Mononuclear cell (primary cell): ENCODE measurements around the gene SIGLEC5. TPM values are rescaled to one million over a fixed set of nuclear protein-coding genes. Genes with fewer than 3 reads are reported as not detected.

ENCODE experiments used
- H3K27me3 ChIP-seq: 2 replicates; pipeline ENCODE4 v1.6.0; 2011; ENCODE audit warnings: low read length, control low read depth; ENCODE audit not compliant: insufficient read depth
- H3K4me1 ChIP-seq: 2 replicates; pipeline ENCODE4 v1.5.1; 2011; ENCODE audit warnings: mild to moderate bottlenecking, low read length, control low read depth; ENCODE audit not compliant: insufficient read depth
- H3K4me3 ChIP-seq: 2 replicates; pipeline ENCODE4 v1.5.1; 2011; ENCODE audit warnings: mild to moderate bottlenecking, low read length, moderate library complexity
- H3K9me3 ChIP-seq: 2 replicates; pipeline ENCODE4 v1.5.1; 2011; ENCODE audit warnings: low read depth, mild to moderate bottlenecking, control low read depth, low read length
- total RNA-seq: library from RNA; depleted of rRNA; stranded (reverse); fragments of >200 nt; gene quantifications from one replicate; pipeline ENCODE4 v1.2.3, GENCODE V29; 2012

Gene SIGLEC5
- total RNA-seq, 1 donor, result not detected

GRCh38 chr19:51602189-51602854, 27.9 kb downstream of the SIGLEC5 start:
- Histone ChIP-seq H3K27me3 (peaks cover 13% of the 10 kb centered on the region), H3K9me3 (no peaks in the 10 kb centered on the region), H3K4me3 (no peak overlapping the region), H3K4me1 (peaks cover 24% of the 10 kb centered on the region)

GRCh38 chr19:51600940-51601580, 29.1 kb downstream of the SIGLEC5 start:
- Histone ChIP-seq H3K27me3 (peaks cover 13% of the 10 kb centered on the region), H3K4me3 (peak overlapping the region; percentile 3), H3K4me1 (peaks cover 11% of the 10 kb centered on the region), H3K9me3 (no peaks in the 10 kb centered on the region)

DNA sequence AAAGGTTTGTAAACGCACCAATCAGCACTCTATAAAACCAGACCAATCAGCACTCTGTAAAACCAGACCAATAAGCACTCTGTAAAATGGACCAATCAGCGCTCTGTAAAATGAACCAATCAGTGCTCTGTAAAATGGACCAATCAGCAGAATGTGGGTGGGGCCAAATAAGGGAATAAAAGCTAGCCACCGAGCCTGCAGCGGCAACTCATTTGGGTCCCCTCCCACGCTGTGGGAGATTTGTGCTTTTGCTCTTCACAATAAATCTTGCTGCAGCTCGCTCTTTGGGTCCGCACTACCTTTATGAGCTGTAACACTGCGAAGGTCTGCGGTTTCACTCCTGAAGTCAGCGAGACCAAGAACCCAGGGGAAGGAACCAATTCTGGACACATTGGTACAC, 31.1 kb downstream of the SIGLEC5 start:
- Histone ChIP-seq H3K4me1 (peaks cover 17% of the 10 kb centered on the region), H3K9me3 (no peaks in the 10 kb centered on the region), H3K27me3 (peaks cover 13% of the 10 kb centered on the region), H3K4me3 (no peak overlapping the region)

GRCh38 chr19:51598159-51598915, 31.9 kb downstream of the SIGLEC5 start:
- peaks cover 22% of the 10 kb centered on the region for H3K4me1 ChIP-seq

GRCh38 chr19:51595190-51596175, 34.7 kb downstream of the SIGLEC5 start:
- no peak overlapping the region for H3K4me3 ChIP-seq
- no peaks in the 10 kb centered on the region for H3K9me3 ChIP-seq
- H3K27me3 ChIP-seq, result peaks cover 8% of the 10 kb centered on the region
- peaks cover 17% of the 10 kb centered on the region for H3K4me1 ChIP-seq

More at GRCh38 chr19:51598159-51598915, 31.9 kb downstream of the SIGLEC5 start:
- Histone ChIP-seq H3K27me3 (peaks cover 13% of the 10 kb centered on the region), H3K4me3 (no peak overlapping the region), H3K9me3 (no peaks in the 10 kb centered on the region)

- Histone ChIP-seq H3K4me3 (peak overlapping the region; percentile 65), H3K4me1 (peaks cover 17% of the 10 kb centered on the region), H3K9me3 (no peaks in the 10 kb centered on the region), H3K27me3 (peaks cover under 1% of the 10 kb centered on the region)
Measured at GRCh38 chr19:51594774-51595109, 35.5 kb downstream of the SIGLEC5 start.

DNA sequence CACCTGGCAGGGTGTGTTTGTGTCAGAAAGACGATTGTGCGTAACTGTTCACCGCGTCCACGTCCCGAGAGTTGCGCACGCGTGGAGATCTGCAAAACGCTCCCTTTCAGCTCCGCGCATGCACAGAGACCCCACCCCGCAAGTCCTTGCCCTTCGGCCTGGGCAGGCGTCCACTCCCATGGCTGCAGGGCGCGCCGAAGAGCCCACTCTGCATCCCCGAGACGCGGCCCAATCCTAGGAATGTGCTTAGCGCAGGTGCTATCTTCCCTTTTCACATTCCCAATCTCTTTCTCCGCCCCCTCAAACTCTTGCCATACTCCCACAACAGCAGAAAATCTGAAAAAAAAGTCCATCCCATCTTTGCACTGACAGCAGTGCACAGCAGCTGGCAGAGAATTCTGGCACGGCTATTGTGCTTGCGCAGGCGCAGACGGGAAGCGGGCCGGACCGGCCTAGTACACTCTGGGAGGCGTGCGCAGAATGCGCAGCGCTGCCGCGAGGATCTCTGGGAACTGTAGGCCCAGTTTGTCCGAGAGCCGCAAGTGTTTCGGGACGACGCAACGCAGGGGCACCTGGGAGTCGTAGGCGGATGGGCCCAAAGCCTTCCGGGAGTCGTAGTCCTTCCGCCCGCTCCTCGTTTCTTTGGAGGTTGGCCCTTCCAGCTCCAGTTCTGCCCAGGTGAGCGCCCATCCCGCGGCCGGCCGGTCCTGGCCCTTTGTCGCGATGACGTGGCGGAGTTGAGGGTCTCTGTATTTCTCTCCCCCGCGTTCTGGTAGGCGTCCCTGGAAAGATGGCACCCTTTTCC, 36.0 kb downstream of the SIGLEC5 start:
- Histone ChIP-seq H3K4me1 (peaks cover 17% of the 10 kb centered on the region), H3K4me3 (peak overlapping the region; percentile 65), H3K9me3 (no peaks in the 10 kb centered on the region), H3K27me3 (no peaks in the 10 kb centered on the region)

DNA sequence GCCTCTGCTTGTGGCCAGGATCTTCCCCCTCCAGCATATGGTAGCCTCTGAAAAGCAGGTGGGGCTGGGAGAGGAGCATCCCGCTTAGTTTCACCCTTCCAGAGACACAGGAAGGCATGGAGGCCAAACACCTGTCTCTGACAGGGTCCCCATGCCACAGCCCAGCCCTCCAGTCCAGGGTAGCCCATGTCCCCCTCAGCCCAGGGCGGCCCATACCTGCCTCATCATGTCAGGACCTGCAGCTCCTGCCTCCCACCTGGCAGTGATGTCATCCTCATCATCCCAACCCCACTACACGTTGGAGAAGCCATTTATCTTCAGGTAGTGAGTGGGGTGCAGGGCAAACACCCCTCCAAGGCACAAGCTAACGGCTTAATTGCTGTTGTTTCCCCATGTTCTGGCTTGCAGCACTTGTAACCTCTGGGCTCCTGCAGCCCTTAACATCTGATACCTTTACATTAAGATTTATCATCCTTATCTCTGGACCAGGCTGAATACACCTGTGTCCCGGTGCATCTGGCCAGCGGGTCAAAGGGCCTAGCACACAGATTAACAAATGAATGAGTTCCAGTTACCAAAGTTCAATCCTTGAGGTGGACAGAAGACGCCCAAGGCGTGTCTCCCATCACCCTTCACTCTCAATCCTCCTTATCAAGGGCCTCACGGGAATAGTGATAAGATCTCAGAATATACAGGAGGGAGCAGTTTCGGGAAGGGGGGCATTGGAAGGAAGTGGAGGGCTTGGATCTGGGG, 36.9 kb downstream of the SIGLEC5 start:
- Histone ChIP-seq H3K4me1 (peaks cover 17% of the 10 kb centered on the region), H3K27me3 (no peaks in the 10 kb centered on the region), H3K9me3 (peaks cover 4% of the 10 kb centered on the region), H3K4me3 (peak overlapping the region; percentile 65)

DNA sequence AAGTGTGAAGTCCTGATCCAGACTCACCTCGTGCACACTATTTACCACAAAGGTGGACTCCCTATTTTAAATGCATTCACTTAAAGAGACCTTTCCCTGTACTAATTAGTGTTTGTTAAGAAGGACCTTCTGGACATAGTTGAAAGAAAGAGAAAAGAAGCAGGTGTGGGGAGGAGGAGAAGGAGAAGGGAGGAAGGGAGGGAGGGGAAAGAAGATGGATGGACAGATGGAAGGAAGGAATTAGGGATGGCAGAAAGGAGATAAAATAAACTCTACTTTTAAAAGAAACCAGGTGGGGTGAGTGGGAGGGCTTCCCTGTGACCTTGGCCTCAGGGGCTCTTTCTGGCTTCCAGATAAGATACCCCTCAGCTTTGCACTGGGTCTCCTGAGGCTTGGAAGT, 37.7 kb downstream of the SIGLEC5 start:
- H3K27me3 ChIP-seq, result no peaks in the 10 kb centered on the region
- H3K9me3 ChIP-seq, result peaks cover 12% of the 10 kb centered on the region
- H3K4me1 ChIP-seq, result peaks cover 17% of the 10 kb centered on the region
- H3K4me3 ChIP-seq, result no peak overlapping the region

- H3K4me3 ChIP-seq, result no peak overlapping the region
- peaks cover 27% of the 10 kb centered on the region for H3K4me1 ChIP-seq
- peaks cover 27% of the 10 kb centered on the region for H3K9me3 ChIP-seq
- H3K27me3 ChIP-seq, result no peaks in the 10 kb centered on the region
Measured at GRCh38 chr19:51590441-51590840, 39.8 kb downstream of the SIGLEC5 start.

- Histone ChIP-seq H3K4me1 (peaks cover 21% of the 10 kb centered on the region), H3K4me3 (no peak overlapping the region), H3K9me3 (peaks cover 27% of the 10 kb centered on the region), H3K27me3 (no peaks in the 10 kb centered on the region)
Measured at GRCh38 chr19:51589511-51589910, 40.7 kb downstream of the SIGLEC5 start.

DNA sequence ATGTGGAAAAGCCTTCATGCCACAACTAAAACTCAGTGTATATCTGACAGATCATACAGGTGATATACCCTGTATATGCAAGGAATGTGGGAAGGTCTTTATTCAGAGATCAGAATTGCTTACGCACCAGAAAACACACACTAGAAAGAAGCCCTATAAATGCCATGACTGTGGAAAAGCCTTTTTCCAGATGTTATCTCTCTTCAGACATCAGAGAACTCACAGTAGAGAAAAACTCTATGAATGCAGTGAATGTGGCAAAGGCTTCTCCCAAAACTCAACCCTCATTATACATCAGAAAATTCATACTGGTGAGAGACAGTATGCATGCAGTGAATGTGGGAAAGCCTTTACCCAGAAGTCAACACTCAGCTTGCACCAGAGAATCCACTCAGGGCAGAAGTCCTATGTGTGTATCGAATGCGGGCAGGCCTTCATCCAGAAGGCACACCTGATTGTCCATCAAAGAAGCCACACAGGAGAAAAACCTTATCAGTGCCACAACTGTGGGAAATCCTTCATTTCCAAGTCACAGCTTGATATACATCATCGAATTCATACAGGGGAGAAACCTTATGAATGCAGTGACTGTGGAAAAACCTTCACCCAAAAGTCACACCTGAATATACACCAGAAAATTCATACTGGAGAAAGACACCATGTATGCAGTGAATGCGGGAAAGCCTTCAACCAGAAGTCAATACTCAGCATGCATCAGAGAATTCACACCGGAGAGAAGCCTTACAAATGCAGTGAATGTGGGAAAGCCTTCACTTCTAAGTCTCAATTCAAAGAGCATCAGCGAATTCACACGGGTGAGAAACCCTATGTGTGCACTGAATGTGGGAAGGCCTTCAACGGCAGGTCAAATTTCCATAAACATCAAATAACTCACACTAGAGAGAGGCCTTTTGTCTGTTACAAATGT, 42.7 kb downstream of the SIGLEC5 start:
- peaks cover 27% of the 10 kb centered on the region for H3K9me3 ChIP-seq
- no peak overlapping the region for H3K4me3 ChIP-seq
- H3K4me1 ChIP-seq, result peaks cover 10% of the 10 kb centered on the region
- no peaks in the 10 kb centered on the region for H3K27me3 ChIP-seq
